ENCODE measurements around the gene LPCAT1. TPM values are rescaled to one million over a fixed set of nuclear protein-coding genes. Genes with fewer than 3 reads are reported as not detected.

Gene LPCAT1
- total RNA-seq, 1 donor from 2014 or later: 41.9 TPM

DNA sequence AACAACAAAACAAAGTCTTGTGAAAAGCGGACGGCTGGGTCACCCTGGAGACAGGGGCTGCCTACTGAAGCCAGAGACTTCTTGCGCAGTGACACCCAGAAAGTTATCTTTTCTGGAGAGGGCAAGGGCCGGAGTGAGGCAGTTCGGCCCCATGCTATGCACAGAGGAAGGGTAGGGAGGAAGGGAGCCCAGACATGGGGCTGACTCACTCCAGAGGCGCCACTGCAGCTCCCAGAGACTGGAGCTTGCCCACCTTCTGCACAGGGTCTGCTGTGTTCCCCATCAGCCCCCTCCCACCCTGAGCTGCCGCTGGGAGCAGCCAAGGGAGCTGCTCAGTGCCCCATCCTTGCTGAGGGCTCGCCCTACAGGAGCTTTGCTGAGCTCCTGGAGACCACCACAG is 91.9 kb downstream of the LPCAT1 start:
- Histone ChIP-seq H3K27me3 (ENCODE audit: insufficient read depth, low read length) (no peaks in the 10 kb centered on the region), H4K20me1 (ENCODE audit: insufficient read depth, low read length) (no peaks in the 10 kb centered on the region), H3K4me1 (ENCODE audit: insufficient read depth, low read length) (no peaks in the 10 kb centered on the region), H3K4me3 (ENCODE audit: insufficient read depth, low read depth, low read length) (no peak overlapping the region), H3K4me2 (ENCODE audit: low read length) (no peak overlapping the region), H3K9ac (ENCODE audit: low read length) (no peak overlapping the region), H3K79me2 (ENCODE audit: insufficient read depth, low read length) (no peaks in the 10 kb centered on the region), H3K9me3 (ENCODE audit: insufficient read depth, low read depth, low read length) (peaks cover 19% of the 10 kb centered on the region), H3K27ac (ENCODE audit: low read depth, low read length) (no peak overlapping the region), H3K36me3 (ENCODE audit: insufficient read depth, low read length) (no peaks in the 10 kb centered on the region), H2AFZ (ENCODE audit: low read depth, low read length) (no peak overlapping the region)
- H3K27me3 Mint-ChIP-seq (ENCODE audit: low read depth, unreplicated experiment): peaks cover 26% of the 10 kb centered on the region
- no peak for DNase-seq (ENCODE audit: low read depth)
- no peaks in the 10 kb centered on the region for H3K4me1 Mint-ChIP-seq (ENCODE audit: low read depth, unreplicated experiment)
- no peak for FAIRE-seq
- no peak overlapping the region for H3K4me3 Mint-ChIP-seq (ENCODE audit: unreplicated experiment)
- H3K27ac Mint-ChIP-seq (ENCODE audit: unreplicated experiment): no peak overlapping the region
- H3K9me3 Mint-ChIP-seq (ENCODE audit: unreplicated experiment): peaks cover 37% of the 10 kb centered on the region
- H3K36me3 Mint-ChIP-seq (ENCODE audit: low read depth, unreplicated experiment): peaks cover 9% of the 10 kb centered on the region
- TF ChIP-seq, protein P1, sequence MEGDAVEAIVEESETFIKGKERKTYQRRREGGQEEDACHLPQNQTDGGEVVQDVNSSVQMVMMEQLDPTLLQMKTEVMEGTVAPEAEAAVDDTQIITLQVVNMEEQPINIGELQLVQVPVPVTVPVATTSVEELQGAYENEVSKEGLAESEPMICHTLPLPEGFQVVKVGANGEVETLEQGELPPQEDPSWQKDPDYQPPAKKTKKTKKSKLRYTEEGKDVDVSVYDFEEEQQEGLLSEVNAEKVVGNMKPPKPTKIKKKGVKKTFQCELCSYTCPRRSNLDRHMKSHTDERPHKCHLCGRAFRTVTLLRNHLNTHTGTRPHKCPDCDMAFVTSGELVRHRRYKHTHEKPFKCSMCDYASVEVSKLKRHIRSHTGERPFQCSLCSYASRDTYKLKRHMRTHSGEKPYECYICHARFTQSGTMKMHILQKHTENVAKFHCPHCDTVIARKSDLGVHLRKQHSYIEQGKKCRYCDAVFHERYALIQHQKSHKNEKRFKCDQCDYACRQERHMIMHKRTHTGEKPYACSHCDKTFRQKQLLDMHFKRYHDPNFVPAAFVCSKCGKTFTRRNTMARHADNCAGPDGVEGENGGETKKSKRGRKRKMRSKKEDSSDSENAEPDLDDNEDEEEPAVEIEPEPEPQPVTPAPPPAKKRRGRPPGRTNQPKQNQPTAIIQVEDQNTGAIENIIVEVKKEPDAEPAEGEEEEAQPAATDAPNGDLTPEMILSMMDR (IDR thresholded peaks at IDR 0.05; ENCODE audit: insufficient read depth, low read depth, low read length): no peak
- TF ChIP-seq EZH2 (IDR thresholded peaks at IDR 0.05; ENCODE audit: insufficient read depth, low read length): no peak

GRCh38 chr5:1431021-1431811 is 92.5 kb downstream of the LPCAT1 start:
- Histone ChIP-seq H3K27ac (ENCODE audit: low read depth, low read length) (no peak overlapping the region), H3K9ac (ENCODE audit: low read length) (no peak overlapping the region), H3K79me2 (ENCODE audit: insufficient read depth, low read length) (no peaks in the 10 kb centered on the region), H3K4me3 (ENCODE audit: insufficient read depth, low read depth, low read length) (no peak overlapping the region), H3K9me3 (ENCODE audit: insufficient read depth, low read depth, low read length) (peaks cover 19% of the 10 kb centered on the region), H2AFZ (ENCODE audit: low read depth, low read length) (no peak overlapping the region), H4K20me1 (ENCODE audit: insufficient read depth, low read length) (no peaks in the 10 kb centered on the region), H3K4me2 (ENCODE audit: low read length) (no peak overlapping the region), H3K27me3 (ENCODE audit: insufficient read depth, low read length) (no peaks in the 10 kb centered on the region), H3K4me1 (ENCODE audit: insufficient read depth, low read length) (no peaks in the 10 kb centered on the region), H3K36me3 (ENCODE audit: insufficient read depth, low read length) (no peaks in the 10 kb centered on the region)
- Mint-ChIP-seq H3K36me3 (ENCODE audit: low read depth, unreplicated experiment) (peaks cover 9% of the 10 kb centered on the region), H3K4me3 (ENCODE audit: unreplicated experiment) (no peak overlapping the region), H3K27ac (ENCODE audit: unreplicated experiment) (no peak overlapping the region), H3K9me3 (ENCODE audit: unreplicated experiment) (peaks cover 42% of the 10 kb centered on the region), H3K27me3 (ENCODE audit: low read depth, unreplicated experiment) (peaks cover 28% of the 10 kb centered on the region), H3K4me1 (ENCODE audit: low read depth, unreplicated experiment) (no peaks in the 10 kb centered on the region)
- no peak for DNase-seq (ENCODE audit: low read depth)
- no peak for TF ChIP-seq EZH2 (IDR thresholded peaks at IDR 0.05; ENCODE audit: insufficient read depth, low read length)
- TF ChIP-seq, protein P1 (IDR thresholded peaks at IDR 0.05; ENCODE audit: insufficient read depth, low read depth, low read length): no peak
- no peak for FAIRE-seq
